ENCODE data around the gene LDLRAD3. TPM values are rescaled to one million over a fixed set of nuclear protein-coding genes. Genes with fewer than 3 reads are reported as not detected.

Gene LDLRAD3
- total RNA-seq, 4 donors from 2014 or later: 0.37 to 43.2 (median 3.7) TPM

GRCh38 chr11:36101466-36101865, 157.6 kb downstream of the LDLRAD3 start:
- TF ChIP-seq POLR2A (IDR thresholded peaks at IDR 0.05): no peak
- no peak for TF ChIP-seq CTCF (IDR thresholded peaks at IDR 0.05)
- TF ChIP-seq POLR2AphosphoS5 (IDR thresholded peaks at IDR 0.05): no peak
- TF ChIP-seq EP300 (IDR thresholded peaks at IDR 0.05; ENCODE audit: low read depth): no peak
- DNase-seq: no peak
- no peak overlapping the region for H3K4me3 ChIP-seq
- H3K27ac ChIP-seq: no peak overlapping the region
- H3K4me1 ChIP-seq: no peaks in the 10 kb centered on the region
- intact Hi-C loops (cut with DNase I; ENCODE audit: low total_unique reads): no loop called here
- in situ Hi-C loops (cut with MboI; ENCODE audit: low pct_ligation_motif_present in 1 of 4, low pct_unique_long_range_greater_than_20kb in 1 of 4, low sequenced_read_pairs in 3 of 4): no loop called here
- H3K27me3 ChIP-seq: no peaks in the 10 kb centered on the region
- 78 to 84% methylated on average over 4 of the region's 4 CpGs for WGBS, 2 donors (ENCODE audit: low coverage in 1 of 2)
- no peaks in the 10 kb centered on the region for H3K36me3 ChIP-seq
- H3K9me3 ChIP-seq: no peaks in the 10 kb centered on the region

- in situ Hi-C loops (cut with MboI; ENCODE audit: low pct_ligation_motif_present in 1 of 4, low pct_unique_long_range_greater_than_20kb in 1 of 4, low sequenced_read_pairs in 3 of 4): no loop called here
- DNase-seq: no peak
- H3K36me3 ChIP-seq: no peaks in the 10 kb centered on the region
- no peaks in the 10 kb centered on the region for H3K27me3 ChIP-seq
- no peak overlapping the region for H3K27ac ChIP-seq
- TF ChIP-seq EP300 (IDR thresholded peaks at IDR 0.05; ENCODE audit: low read depth) (no peak), CTCF (IDR thresholded peaks at IDR 0.05) (no peak), POLR2A (IDR thresholded peaks at IDR 0.05) (no peak), POLR2AphosphoS5 (IDR thresholded peaks at IDR 0.05) (no peak)
- no peaks in the 10 kb centered on the region for H3K9me3 ChIP-seq
- intact Hi-C loops (cut with DNase I; ENCODE audit: low total_unique reads): no loop called here
- 81 to 96% methylated on average over 4 to 5 of the region's 5 CpGs for WGBS, 2 donors (ENCODE audit: low coverage in 1 of 2)
- no peak overlapping the region for H3K4me3 ChIP-seq
- no peaks in the 10 kb centered on the region for H3K4me1 ChIP-seq
Observed at GRCh38 chr11:36102868-36103267, 159.0 kb downstream of the LDLRAD3 start.

GRCh38 chr11:36103933-36104530, 160.2 kb downstream of the LDLRAD3 start:
- WGBS, 2 donors (ENCODE audit: low coverage in 1 of 2): 94 to 100% methylated on average over 1 to 11 of the region's 11 CpGs
- TF ChIP-seq CTCF (IDR thresholded peaks at IDR 0.05): no peak
- no peak for TF ChIP-seq POLR2AphosphoS5 (IDR thresholded peaks at IDR 0.05)
- no peak for TF ChIP-seq POLR2A (IDR thresholded peaks at IDR 0.05)
- no peak for TF ChIP-seq EP300 (IDR thresholded peaks at IDR 0.05; ENCODE audit: low read depth)

GRCh38 chr11:36104660-36104992, 160.8 kb downstream of the LDLRAD3 start:
- H3K27ac ChIP-seq: no peak overlapping the region
- WGBS, 2 donors (ENCODE audit: low coverage in 1 of 2): 93% methylated on average over 4 of the region's 4 CpGs; no CpG with 5 or more reads in 1 of the 2 donors
- H3K36me3 ChIP-seq: no peaks in the 10 kb centered on the region
- no peaks in the 10 kb centered on the region for H3K9me3 ChIP-seq
- H3K27me3 ChIP-seq: no peaks in the 10 kb centered on the region
- H3K4me3 ChIP-seq: no peak overlapping the region
- in situ Hi-C loops (cut with MboI; ENCODE audit: low pct_ligation_motif_present in 1 of 4, low pct_unique_long_range_greater_than_20kb in 1 of 4, low sequenced_read_pairs in 3 of 4): no loop called here
- no peaks in the 10 kb centered on the region for H3K4me1 ChIP-seq
- no peak for DNase-seq
- TF ChIP-seq POLR2A (IDR thresholded peaks at IDR 0.05) (no peak), POLR2AphosphoS5 (IDR thresholded peaks at IDR 0.05) (no peak), EP300 (IDR thresholded peaks at IDR 0.05; ENCODE audit: low read depth) (no peak), CTCF (IDR thresholded peaks at IDR 0.05) (no peak)
- intact Hi-C loops (cut with DNase I; ENCODE audit: low total_unique reads): no loop called here

More at GRCh38 chr11:36103933-36104530, 160.2 kb downstream of the LDLRAD3 start:
- no peak overlapping the region for H3K4me3 ChIP-seq
- no peaks in the 10 kb centered on the region for H3K9me3 ChIP-seq
- no peaks in the 10 kb centered on the region for H3K36me3 ChIP-seq
- in situ Hi-C loops (cut with MboI; ENCODE audit: low pct_ligation_motif_present in 1 of 4, low pct_unique_long_range_greater_than_20kb in 1 of 4, low sequenced_read_pairs in 3 of 4): no loop called here
- no peak for DNase-seq
- intact Hi-C loops (cut with DNase I; ENCODE audit: low total_unique reads): no loop called here
- no peaks in the 10 kb centered on the region for H3K4me1 ChIP-seq
- no peak overlapping the region for H3K27ac ChIP-seq
- no peaks in the 10 kb centered on the region for H3K27me3 ChIP-seq
